Natural killer cell treated with Interleukin-12 subunit alpha and Interleukin-12 subunit beta and Interleukin-15 and Interleukin-18, amount 100 ng/mL, for 72 hours (primary cell): ENCODE data around the gene NEK11. TPM values are rescaled to one million over a fixed set of nuclear protein-coding genes. Genes with fewer than 3 reads are reported as not detected.

ENCODE experiments used
- ATAC-seq, 2 donors: fragments of 150-1000 bp; cut with Tn5 transposase in 1 of 2; sonication (Bioruptor Pico), chemical (Tn5 transposase) in 1 of 2; 2 replicates each; pipeline ENCODE4 v1.10.0; 2021
- DNase-seq: peaks from one replicate; pipeline ENCODE4 v3.0.0; 2022; ENCODE audit warnings: low spot score
- H3K27ac Mint-ChIP-seq, 2 donors: 1 replicate in 1 of 2; 2 replicates in 1 of 2; pipeline ENCODE4 v1.8.0; 2022; ENCODE audit warnings: mixed read lengths in 2 of 2, mild to moderate bottlenecking in 1 of 2, moderate library complexity in 1 of 2
- H3K27me3 Mint-ChIP-seq, 2 donors: 1 replicate in 1 of 2; 2 replicates in 1 of 2; pipeline ENCODE4 v1.8.0; 2022; ENCODE audit warnings: mixed read lengths in 2 of 2
- H3K36me3 Mint-ChIP-seq: one replicate; pipeline ENCODE4 v1.8.0; 2022; ENCODE audit warnings: mixed read lengths
- H3K4me1 Mint-ChIP-seq, 2 donors: 1 replicate in 1 of 2; 2 replicates in 1 of 2; pipeline ENCODE4 v1.8.0; 2022; ENCODE audit warnings: low read depth in 2 of 2, mixed read lengths in 2 of 2, mild to moderate bottlenecking in 1 of 2
- H3K4me3 Mint-ChIP-seq: one replicate; pipeline ENCODE4 v1.8.0; 2022; ENCODE audit warnings: mixed read lengths
- H3K9me3 Mint-ChIP-seq: 2 replicates; pipeline ENCODE4 v1.8.0; 2022; ENCODE audit warnings: mixed read lengths
- total RNA-seq, 2 donors: library from RNA; stranded (reverse); gene quantifications; one replicate each; pipeline ENCODE4 v1.2.3, GENCODE V29; 2022

NEK11 gene
- total RNA-seq, 2 donors from 2014 or later: 2.0 to 4.1 TPM

GRCh38 chr3:131110087-131110486 is 83.4 kb downstream of the NEK11 start:
- Mint-ChIP-seq H3K27ac (no peak overlapping the region), H3K4me3 (no peak overlapping the region), H3K4me1 (no peaks in the 10 kb centered on the region), H3K27me3 (peaks cover 4 to 11% of the 10 kb centered on the region in 2 donors), H3K9me3 (no peaks in the 10 kb centered on the region), H3K36me3 (no peaks in the 10 kb centered on the region)
- DNase-seq (no peak), ATAC-seq (no peak)

GRCh38 chr3:131114256-131114655 is 87.6 kb downstream of the NEK11 start:
- DNase-seq (no peak), ATAC-seq (no peak)
- Mint-ChIP-seq H3K36me3 (peaks cover 5% of the 10 kb centered on the region), H3K4me1 (no peaks in the 10 kb centered on the region), H3K4me3 (no peak overlapping the region), H3K27me3 (peaks cover 5 to 19% of the 10 kb centered on the region in 2 donors), H3K27ac (no peak overlapping the region), H3K9me3 (peaks cover 3% of the 10 kb centered on the region)

GRCh38 chr3:131125684-131126083 is 99.0 kb downstream of the NEK11 start:
- DNase-seq (no peak), ATAC-seq (no peak)
- Mint-ChIP-seq H3K4me1 (no peaks in the 10 kb centered on the region), H3K27me3 (no peaks in the 10 kb centered on the region), H3K4me3 (no peak overlapping the region), H3K36me3 (peaks cover 13% of the 10 kb centered on the region), H3K27ac (no peak overlapping the region), H3K9me3 (peaks cover 7% of the 10 kb centered on the region)

- Mint-ChIP-seq H3K4me1 (no peaks in the 10 kb centered on the region), H3K4me3 (no peak overlapping the region), H3K36me3 (no peaks in the 10 kb centered on the region), H3K27me3 (no peaks in the 10 kb centered on the region), H3K27ac (no peak overlapping the region), H3K9me3 (no peaks in the 10 kb centered on the region)
- ATAC-seq (no peak), DNase-seq (no peak)
Measured at GRCh38 chr3:131140891-131141290, 114.2 kb downstream of the NEK11 start.

GRCh38 chr3:131141770-131142169 is 115.1 kb downstream of the NEK11 start:
- Mint-ChIP-seq H3K27ac (no peak overlapping the region), H3K27me3 (no peaks in the 10 kb centered on the region), H3K4me3 (no peak overlapping the region), H3K9me3 (no peaks in the 10 kb centered on the region), H3K4me1 (no peaks in the 10 kb centered on the region), H3K36me3 (no peaks in the 10 kb centered on the region)
- DNase-seq (no peak), ATAC-seq (no peak)

- Mint-ChIP-seq H3K27ac (no peak overlapping the region), H3K27me3 (no peaks in the 10 kb centered on the region), H3K36me3 (no peaks in the 10 kb centered on the region), H3K9me3 (no peaks in the 10 kb centered on the region), H3K4me3 (no peak overlapping the region), H3K4me1 (no peaks in the 10 kb centered on the region)
- ATAC-seq: no peak
- DNase-seq: no peak
Measured at GRCh38 chr3:131142580-131142979, 115.9 kb downstream of the NEK11 start.

GRCh38 chr3:131143802-131144201 is 117.1 kb downstream of the NEK11 start:
- H3K36me3 Mint-ChIP-seq: no peaks in the 10 kb centered on the region
- no peaks in the 10 kb centered on the region for H3K27me3 Mint-ChIP-seq
- H3K4me3 Mint-ChIP-seq: no peak overlapping the region
- no peaks in the 10 kb centered on the region for H3K4me1 Mint-ChIP-seq
- no peak for ATAC-seq
- DNase-seq: no peak
- H3K27ac Mint-ChIP-seq: no peak overlapping the region
- H3K9me3 Mint-ChIP-seq: no peaks in the 10 kb centered on the region

GRCh38 chr3:131147534-131147933 is 120.9 kb downstream of the NEK11 start:
- no peak overlapping the region for H3K27ac Mint-ChIP-seq
- peaks cover 4% of the 10 kb centered on the region for H3K9me3 Mint-ChIP-seq
- H3K36me3 Mint-ChIP-seq: no peaks in the 10 kb centered on the region
- peaks cover 0 to under 1% of the 10 kb centered on the region in 2 donors for H3K27me3 Mint-ChIP-seq
- no peak overlapping the region for H3K4me3 Mint-ChIP-seq
- no peaks in the 10 kb centered on the region for H3K4me1 Mint-ChIP-seq
- no peak for ATAC-seq
- no peak for DNase-seq

GRCh38 chr3:131158434-131158833 is 131.8 kb downstream of the NEK11 start:
- no peak overlapping the region for H3K27ac Mint-ChIP-seq
- H3K27me3 Mint-ChIP-seq: no peaks in the 10 kb centered on the region
- ATAC-seq (peak in 1 of 2 donors; percentile 40), DNase-seq (no peak)
- no peaks in the 10 kb centered on the region for H3K9me3 Mint-ChIP-seq
- H3K4me1 Mint-ChIP-seq: no peaks in the 10 kb centered on the region
- no peaks in the 10 kb centered on the region for H3K36me3 Mint-ChIP-seq
- no peak overlapping the region for H3K4me3 Mint-ChIP-seq

- Mint-ChIP-seq H3K9me3 (no peaks in the 10 kb centered on the region), H3K36me3 (no peaks in the 10 kb centered on the region), H3K4me1 (no peaks in the 10 kb centered on the region), H3K27me3 (no peaks in the 10 kb centered on the region), H3K27ac (no peak overlapping the region), H3K4me3 (no peak overlapping the region)
- no peak for ATAC-seq
- DNase-seq: no peak
Measured at GRCh38 chr3:131162516-131162915, 135.8 kb downstream of the NEK11 start.

- H3K27me3 Mint-ChIP-seq: no peaks in the 10 kb centered on the region
- no peaks in the 10 kb centered on the region for H3K36me3 Mint-ChIP-seq
- no peaks in the 10 kb centered on the region for H3K9me3 Mint-ChIP-seq
- no peak for ATAC-seq
- no peak overlapping the region for H3K4me3 Mint-ChIP-seq
- H3K4me1 Mint-ChIP-seq: peaks cover 0 to 3% of the 10 kb centered on the region in 2 donors
- H3K27ac Mint-ChIP-seq: no peak overlapping the region
- no peak for DNase-seq
Measured at GRCh38 chr3:131167867-131168266, 141.2 kb downstream of the NEK11 start.

- ATAC-seq: no peak
- no peaks in the 10 kb centered on the region for H3K27me3 Mint-ChIP-seq
- peaks cover 4% of the 10 kb centered on the region for H3K9me3 Mint-ChIP-seq
- H3K27ac Mint-ChIP-seq: no peak overlapping the region
- peaks cover 8 to 10% of the 10 kb centered on the region in 2 donors for H3K4me1 Mint-ChIP-seq
- H3K36me3 Mint-ChIP-seq: no peaks in the 10 kb centered on the region
- no peak overlapping the region for H3K4me3 Mint-ChIP-seq
- DNase-seq: no peak
Measured at GRCh38 chr3:131169331-131169730, 142.7 kb downstream of the NEK11 start.

GRCh38 chr3:131172502-131173200 is 146.0 kb downstream of the NEK11 start:
- no peak for ATAC-seq
- no peak for DNase-seq
- Mint-ChIP-seq H3K36me3 (no peaks in the 10 kb centered on the region), H3K27ac (no peak overlapping the region), H3K9me3 (peaks cover 4% of the 10 kb centered on the region), H3K4me1 (peaks cover 15 to 24% of the 10 kb centered on the region in 2 donors), H3K4me3 (no peak overlapping the region), H3K27me3 (no peaks in the 10 kb centered on the region)

- Mint-ChIP-seq H3K27me3 (no peaks in the 10 kb centered on the region), H3K4me3 (peak overlapping the region; percentile 48), H3K4me1 (peaks cover 15 to 21% of the 10 kb centered on the region in 2 donors), H3K36me3 (no peaks in the 10 kb centered on the region), H3K9me3 (peaks cover 4% of the 10 kb centered on the region), H3K27ac (peak overlapping the region; percentile 29 to 81)
- ATAC-seq (peak; percentile 96 to 99), DNase-seq (peak; percentile 67)
Measured at GRCh38 chr3:131174752-131175151, 148.1 kb downstream of the NEK11 start.
